Measurements from ENCODE around the gene MICU1.
"Not testable (repeated sequence)": the region's sequence is repeated elsewhere in the genome, so short reads cannot be mapped to it uniquely, and the experiment has no call there.

Gene MICU1

GRCh38 chr10:72332423-72333111 lies 293.3 kb downstream of the MICU1 start:
- peaks cover under 1% of the 10 kb centered on the region; the same call in 1 of the 2 replicates for H3K36me3 ChIP-seq (ENCODE audit: insufficient read depth, low read length)
- no peaks in the 10 kb centered on the region for H3K79me2 ChIP-seq (ENCODE audit: control insufficient read depth, insufficient read depth, low read length, unreplicated experiment)
- peak overlapping the region; percentile 96 for H3K27ac ChIP-seq (ENCODE audit: low read depth, low read length)
- H3K4me1 ChIP-seq (ENCODE audit: control insufficient read depth, insufficient read depth, low read length, unreplicated experiment): peaks cover 53% of the 10 kb centered on the region
- no peak overlapping the region for H3K4me3 ChIP-seq (ENCODE audit: low read depth, low read length)
- H3K27me3 ChIP-seq (ENCODE audit: insufficient read depth, low read length): no peaks in the 10 kb centered on the region
- H2AFZ ChIP-seq (ENCODE audit: low read length, unreplicated experiment): no peak overlapping the region

GRCh38 chr10:72331575-72332422 lies 294.1 kb downstream of the MICU1 start:
- Histone ChIP-seq H3K79me2 (ENCODE audit: control insufficient read depth, insufficient read depth, low read length, unreplicated experiment) (no peaks in the 10 kb centered on the region), H3K4me3 (ENCODE audit: low read depth, low read length) (no peak overlapping the region), H3K27ac (ENCODE audit: low read depth, low read length) (peak overlapping the region; percentile 96), H3K36me3 (ENCODE audit: insufficient read depth, low read length) (no peaks in the 10 kb centered on the region), H3K4me1 (ENCODE audit: control insufficient read depth, insufficient read depth, low read length, unreplicated experiment) (peaks cover 47% of the 10 kb centered on the region), H3K27me3 (ENCODE audit: insufficient read depth, low read length) (no peaks in the 10 kb centered on the region), H2AFZ (ENCODE audit: low read length, unreplicated experiment) (no peak overlapping the region)

GRCh38 chr10:72330069-72330426 lies 295.8 kb downstream of the MICU1 start:
- H3K4me1 ChIP-seq (ENCODE audit: control insufficient read depth, insufficient read depth, low read length, unreplicated experiment): peaks cover 34% of the 10 kb centered on the region
- H3K79me2 ChIP-seq (ENCODE audit: control insufficient read depth, insufficient read depth, low read length, unreplicated experiment): no peaks in the 10 kb centered on the region
- H3K4me3 ChIP-seq (ENCODE audit: low read depth, low read length): no peak overlapping the region
- no peaks in the 10 kb centered on the region for H3K36me3 ChIP-seq (ENCODE audit: insufficient read depth, low read length)
- H3K27ac ChIP-seq (ENCODE audit: low read depth, low read length): peak overlapping the region; percentile 73; the same call in 1 of the 2 replicates
- H2AFZ ChIP-seq (ENCODE audit: low read length, unreplicated experiment): no peak overlapping the region
- H3K27me3 ChIP-seq (ENCODE audit: insufficient read depth, low read length): no peaks in the 10 kb centered on the region

- no peaks in the 10 kb centered on the region for H3K27me3 ChIP-seq (ENCODE audit: insufficient read depth, low read length)
- H3K79me2 ChIP-seq (ENCODE audit: control insufficient read depth, insufficient read depth, low read length, unreplicated experiment): no peaks in the 10 kb centered on the region
- H3K27ac ChIP-seq (ENCODE audit: low read depth, low read length): peak overlapping the region; percentile 73; the same call in 1 of the 2 replicates
- H2AFZ ChIP-seq (ENCODE audit: low read length, unreplicated experiment): no peak overlapping the region
- no peak overlapping the region for H3K4me3 ChIP-seq (ENCODE audit: low read depth, low read length)
- H3K4me1 ChIP-seq (ENCODE audit: control insufficient read depth, insufficient read depth, low read length, unreplicated experiment): peaks cover 36% of the 10 kb centered on the region
- H3K36me3 ChIP-seq (ENCODE audit: insufficient read depth, low read length): no peaks in the 10 kb centered on the region
Measured at GRCh38 chr10:72329290-72330068, 296.4 kb downstream of the MICU1 start.

- H3K27me3 ChIP-seq (ENCODE audit: insufficient read depth, low read length): no peaks in the 10 kb centered on the region
- H2AFZ ChIP-seq (ENCODE audit: low read length, unreplicated experiment): no peak overlapping the region
- no peaks in the 10 kb centered on the region for H3K79me2 ChIP-seq (ENCODE audit: control insufficient read depth, insufficient read depth, low read length, unreplicated experiment)
- peaks cover 35% of the 10 kb centered on the region for H3K4me1 ChIP-seq (ENCODE audit: control insufficient read depth, insufficient read depth, low read length, unreplicated experiment)
- H3K36me3 ChIP-seq (ENCODE audit: insufficient read depth, low read length): no peaks in the 10 kb centered on the region
- no peak overlapping the region for H3K4me3 ChIP-seq (ENCODE audit: low read depth, low read length)
- H3K27ac ChIP-seq (ENCODE audit: low read depth, low read length): no peak overlapping the region
Measured at GRCh38 chr10:72328829-72329204, 297.1 kb downstream of the MICU1 start.

GRCh38 chr10:72328045-72328828 lies 297.6 kb downstream of the MICU1 start:
- Histone ChIP-seq H3K36me3 (ENCODE audit: insufficient read depth, low read length) (no peaks in the 10 kb centered on the region), H3K27ac (ENCODE audit: low read depth, low read length) (peak overlapping the region; percentile 29; the same call in 1 of the 2 replicates), H2AFZ (ENCODE audit: low read length, unreplicated experiment) (peak overlapping the region; percentile 33), H3K4me3 (ENCODE audit: low read depth, low read length) (no peak overlapping the region), H3K27me3 (ENCODE audit: insufficient read depth, low read length) (no peaks in the 10 kb centered on the region), H3K4me1 (ENCODE audit: control insufficient read depth, insufficient read depth, low read length, unreplicated experiment) (peaks cover 35% of the 10 kb centered on the region), H3K79me2 (ENCODE audit: control insufficient read depth, insufficient read depth, low read length, unreplicated experiment) (no peaks in the 10 kb centered on the region)

GRCh38 chr10:72326665-72327603 lies 298.9 kb downstream of the MICU1 start:
- not testable (repeated sequence) for H3K4me3 ChIP-seq (ENCODE audit: low read depth, low read length); H3K27me3 ChIP-seq (ENCODE audit: insufficient read depth, low read length); H3K36me3 ChIP-seq (ENCODE audit: insufficient read depth, low read length); H2AFZ ChIP-seq (ENCODE audit: low read length, unreplicated experiment); H3K79me2 ChIP-seq (ENCODE audit: control insufficient read depth, insufficient read depth, low read length, unreplicated experiment); H3K27ac ChIP-seq (ENCODE audit: low read depth, low read length)
- peaks cover 44% of the 10 kb centered on the region for H3K4me1 ChIP-seq (ENCODE audit: control insufficient read depth, insufficient read depth, low read length, unreplicated experiment)

GRCh38 chr10:72325243-72326175 lies 300.4 kb downstream of the MICU1 start:
- H3K4me3 ChIP-seq (ENCODE audit: low read depth, low read length); H3K27me3 ChIP-seq (ENCODE audit: insufficient read depth, low read length); H3K79me2 ChIP-seq (ENCODE audit: control insufficient read depth, insufficient read depth, low read length, unreplicated experiment); H3K36me3 ChIP-seq (ENCODE audit: insufficient read depth, low read length); H2AFZ ChIP-seq (ENCODE audit: low read length, unreplicated experiment): not testable (repeated sequence)
- H3K4me1 ChIP-seq (ENCODE audit: control insufficient read depth, insufficient read depth, low read length, unreplicated experiment): peaks cover 47% of the 10 kb centered on the region
- H3K27ac ChIP-seq (ENCODE audit: low read depth, low read length): peak overlapping the region; percentile 53; the same call in 1 of the 2 replicates

- Histone ChIP-seq H3K27ac (ENCODE audit: low read depth, low read length) (peak overlapping the region; percentile 32; the same call in 1 of the 2 replicates), H3K36me3 (ENCODE audit: insufficient read depth, low read length) (no peaks in the 10 kb centered on the region), H3K4me3 (ENCODE audit: low read depth, low read length) (no peak overlapping the region), H3K27me3 (ENCODE audit: insufficient read depth, low read length) (no peaks in the 10 kb centered on the region), H3K79me2 (ENCODE audit: control insufficient read depth, insufficient read depth, low read length, unreplicated experiment) (no peaks in the 10 kb centered on the region), H2AFZ (ENCODE audit: low read length, unreplicated experiment) (no peak overlapping the region), H3K4me1 (ENCODE audit: control insufficient read depth, insufficient read depth, low read length, unreplicated experiment) (peaks cover 53% of the 10 kb centered on the region)
Measured at GRCh38 chr10:72323771-72324191, 302.1 kb downstream of the MICU1 start.

Measured in ACC112 (cell line).